HG02610 (cell line): Measurements from ENCODE around the gene GTPBP6.
"Not testable (repeated sequence)": the region's sequence is repeated elsewhere in the genome, so short reads cannot be mapped to it uniquely, and the experiment has no call there.

Experiments
- ATAC-seq: cut with Tn5 transposase; IDR thresholded peaks from one replicate; pipeline ENCODE4 v1.9.1; 2021; ENCODE audit warnings: mild to moderate bottlenecking, moderate library complexity; ENCODE audit not compliant: unreplicated experiment

The GTPBP6 gene

GRCh38 chrX:352181-352580 is 33.6 kb upstream of the GTPBP6 start:
- no peak for ATAC-seq

DNA sequence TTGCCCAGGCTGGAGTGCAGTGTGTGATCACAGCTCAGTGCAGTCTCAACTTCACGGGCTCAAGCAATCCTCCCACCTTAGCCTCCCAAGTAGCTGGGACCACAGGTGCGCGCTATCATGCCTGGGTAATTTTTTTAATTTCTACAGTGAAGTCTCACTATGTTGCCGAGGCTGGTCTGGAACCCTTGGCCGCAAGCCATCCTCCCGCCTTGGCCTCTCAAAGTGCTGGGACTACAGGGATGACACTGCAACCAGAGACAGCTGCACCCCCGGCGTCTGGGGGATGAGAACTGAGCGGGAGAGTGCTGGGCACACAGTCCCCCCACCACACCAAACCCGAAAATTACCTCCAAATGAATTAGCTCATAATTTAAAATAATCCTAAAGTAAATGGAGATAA is 33.1 kb upstream of the GTPBP6 start:
- no peak for ATAC-seq

- ATAC-seq, result not testable (repeated sequence)
Observed at GRCh38 chrX:351324-351641, 32.7 kb upstream of the GTPBP6 start.

GRCh38 chrX:350534-351323 is 32.1 kb upstream of the GTPBP6 start:
- ATAC-seq, result no peak

DNA sequence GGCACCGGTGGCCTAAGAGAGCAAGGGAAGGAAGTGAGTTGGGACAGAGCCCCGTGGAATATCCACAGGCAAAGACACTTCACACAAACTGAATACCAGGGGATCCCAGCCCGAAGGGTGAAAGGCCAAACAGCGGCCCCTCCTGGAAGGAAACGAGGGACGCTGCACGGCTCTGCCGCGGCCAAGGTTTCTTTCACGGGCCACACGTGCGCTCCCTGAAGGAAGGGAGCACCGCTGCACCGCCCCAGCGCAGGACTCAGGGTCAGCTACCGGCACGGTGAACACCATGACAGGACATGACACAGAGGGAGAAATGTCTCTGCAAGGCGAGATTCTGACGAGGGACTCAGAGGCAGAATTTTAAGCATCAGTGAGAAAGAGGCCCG is 31.5 kb upstream of the GTPBP6 start:
- no peak for ATAC-seq

- ATAC-seq, result no peak
Observed at GRCh38 chrX:349702-350101, 31.1 kb upstream of the GTPBP6 start.

DNA sequence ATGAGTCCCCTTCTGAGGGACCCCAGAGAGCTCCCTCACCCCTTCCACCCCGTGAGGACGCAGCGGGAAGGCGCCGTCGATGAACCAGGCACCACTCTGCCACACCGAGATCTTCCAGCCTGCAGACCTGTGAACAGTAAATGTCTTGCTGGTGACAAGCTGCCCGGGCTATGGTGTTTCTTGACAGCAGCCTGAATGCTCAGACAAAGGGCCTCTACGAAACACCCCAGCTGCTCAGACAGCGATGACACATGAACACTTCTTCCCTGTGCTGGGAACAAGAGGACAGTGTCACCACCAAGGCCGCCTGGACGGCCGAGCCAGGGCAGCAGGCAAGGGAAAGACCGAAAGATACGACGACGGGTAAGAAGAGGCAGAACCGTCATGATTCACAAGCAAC is 30.6 kb upstream of the GTPBP6 start:
- ATAC-seq, result no peak

- no peak for ATAC-seq
Observed at GRCh38 chrX:348461-349117, 30.0 kb upstream of the GTPBP6 start.

GRCh38 chrX:347351-348117 is 28.9 kb upstream of the GTPBP6 start:
- ATAC-seq, result no peak

DNA sequence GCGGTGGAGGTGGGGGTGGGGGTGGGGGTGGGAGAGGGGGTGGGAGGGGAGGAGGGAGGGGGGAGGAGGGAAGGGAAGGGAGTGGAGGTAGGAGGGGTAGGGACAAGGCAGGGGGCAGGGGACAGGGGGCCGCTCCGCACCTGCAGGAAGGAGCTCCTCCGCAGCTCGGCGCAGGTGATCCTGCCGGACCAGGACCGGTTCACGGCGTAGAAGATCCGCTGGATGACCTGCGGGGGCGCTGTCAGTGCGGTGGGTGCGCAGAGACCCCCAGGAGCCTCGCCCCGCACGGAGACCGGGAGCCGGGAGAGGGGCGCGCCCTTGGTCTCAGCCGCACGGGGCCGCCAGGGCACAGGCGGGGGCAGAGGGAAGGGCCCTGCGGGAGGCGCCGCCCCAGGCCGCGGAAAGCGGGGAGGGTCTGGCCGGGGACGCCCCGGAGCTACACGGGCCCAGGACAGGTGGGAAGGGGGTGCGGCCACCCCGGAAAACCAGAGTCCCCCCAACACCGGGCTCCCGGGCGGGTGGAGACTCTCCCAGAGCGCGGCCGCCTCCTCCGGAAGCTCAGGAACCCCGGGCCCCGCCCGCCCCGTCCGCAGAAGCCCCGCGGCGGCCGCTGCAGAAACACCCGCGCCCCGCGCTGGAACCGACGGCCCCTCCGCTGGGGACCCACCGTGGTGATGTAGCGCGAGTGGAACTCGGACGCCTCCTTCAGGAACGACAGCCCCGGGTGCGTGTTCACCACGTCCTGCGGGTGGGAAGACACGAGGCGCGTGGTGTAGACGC is 27.6 kb upstream of the GTPBP6 start:
- no peak for ATAC-seq

- no peak for ATAC-seq
Observed at GRCh38 chrX:345020-345925, 26.7 kb upstream of the GTPBP6 start.

- no peak for ATAC-seq
Observed at GRCh38 chrX:344371-344901, 25.8 kb upstream of the GTPBP6 start.

DNA sequence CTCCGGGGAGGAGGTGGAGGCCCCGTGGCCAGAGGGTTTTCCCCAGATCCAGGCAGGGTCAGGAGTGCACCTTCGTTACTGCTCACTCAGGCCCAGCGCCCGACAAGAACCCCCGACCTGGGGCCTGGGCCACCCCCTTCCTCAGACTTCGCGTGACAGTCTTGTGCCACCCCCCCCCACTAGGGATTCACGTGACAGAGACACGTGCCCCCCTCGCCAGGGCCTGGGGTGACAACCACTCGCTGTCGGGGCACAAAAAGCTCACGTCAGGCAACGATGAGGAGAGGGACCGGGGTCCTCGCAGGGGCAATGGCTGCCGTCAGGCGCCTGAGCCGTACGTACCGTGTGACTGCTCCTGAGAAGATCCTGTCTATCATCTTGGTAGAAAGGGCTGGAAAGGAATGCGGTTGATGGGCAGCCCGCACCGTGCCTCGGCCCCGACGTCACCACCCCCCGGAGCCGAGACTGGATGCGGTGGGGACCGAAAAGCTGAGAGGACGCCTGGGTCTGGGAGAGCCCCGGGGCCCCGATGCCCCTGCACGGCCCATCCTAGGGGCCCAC is 23.0 kb upstream of the GTPBP6 start:
- no peak for ATAC-seq

DNA sequence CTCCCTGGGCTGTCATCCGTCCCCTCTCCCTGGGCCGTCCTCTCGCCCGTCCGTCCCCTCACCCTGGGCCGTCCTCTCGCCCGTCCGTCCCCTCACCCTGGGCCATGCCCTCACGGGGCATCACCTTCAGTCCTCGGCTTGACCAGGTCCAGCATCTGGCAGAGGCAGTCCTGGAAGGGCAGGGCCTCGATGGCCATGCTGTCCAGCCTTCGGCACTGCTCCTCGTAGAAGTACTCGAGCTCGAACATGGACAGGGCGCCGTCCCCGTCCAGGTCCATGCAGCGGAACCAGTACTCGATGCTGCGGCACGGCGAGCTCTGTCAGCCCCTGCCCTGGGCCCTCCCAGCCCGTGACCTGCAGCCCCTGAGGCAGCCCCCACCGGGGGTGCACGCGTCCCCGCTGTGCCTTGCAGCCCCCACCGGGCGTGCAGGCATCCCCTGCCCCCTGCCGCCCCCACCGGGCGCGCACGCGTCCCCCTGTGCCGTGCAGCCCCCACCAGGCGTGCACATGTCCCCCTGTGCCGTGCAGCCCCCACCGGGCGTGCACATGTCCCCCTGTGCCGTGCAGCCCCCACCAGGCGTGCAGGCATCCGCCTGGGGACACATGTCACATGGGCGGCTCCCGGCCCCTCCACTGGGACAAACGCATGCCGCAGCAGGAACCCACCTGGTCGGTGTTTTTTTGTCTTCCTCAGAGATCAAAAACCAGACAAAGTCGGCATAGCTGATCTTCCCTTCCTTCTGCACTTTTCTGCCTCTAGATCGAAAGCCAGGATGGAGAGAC is 22.2 kb upstream of the GTPBP6 start:
- no peak for ATAC-seq

DNA sequence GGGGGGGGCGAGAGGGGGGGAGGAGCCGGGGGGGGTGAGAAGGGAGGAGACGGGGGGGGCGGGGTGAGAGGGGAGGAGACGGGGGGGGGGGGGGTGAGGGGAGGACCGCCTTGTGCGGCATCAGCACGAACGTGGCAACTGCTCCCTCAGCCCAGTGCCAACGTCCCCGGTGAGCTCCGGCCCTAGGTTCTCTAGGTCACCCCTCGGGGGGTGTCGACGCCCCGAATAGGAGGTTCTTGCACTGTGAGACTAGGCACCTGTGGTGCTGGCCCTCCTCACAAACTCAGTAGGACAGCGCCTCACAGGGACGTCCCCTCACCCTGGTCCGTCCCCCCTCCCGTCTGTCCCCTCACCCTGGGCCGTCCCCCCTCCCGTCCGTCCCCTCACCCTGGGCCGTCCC is 21.5 kb upstream of the GTPBP6 start:
- no peak for ATAC-seq

- no peak for ATAC-seq
Observed at GRCh38 chrX:338836-339400, 20.3 kb upstream of the GTPBP6 start.

GRCh38 chrX:338281-338835 is 19.8 kb upstream of the GTPBP6 start:
- ATAC-seq, result no peak

DNA sequence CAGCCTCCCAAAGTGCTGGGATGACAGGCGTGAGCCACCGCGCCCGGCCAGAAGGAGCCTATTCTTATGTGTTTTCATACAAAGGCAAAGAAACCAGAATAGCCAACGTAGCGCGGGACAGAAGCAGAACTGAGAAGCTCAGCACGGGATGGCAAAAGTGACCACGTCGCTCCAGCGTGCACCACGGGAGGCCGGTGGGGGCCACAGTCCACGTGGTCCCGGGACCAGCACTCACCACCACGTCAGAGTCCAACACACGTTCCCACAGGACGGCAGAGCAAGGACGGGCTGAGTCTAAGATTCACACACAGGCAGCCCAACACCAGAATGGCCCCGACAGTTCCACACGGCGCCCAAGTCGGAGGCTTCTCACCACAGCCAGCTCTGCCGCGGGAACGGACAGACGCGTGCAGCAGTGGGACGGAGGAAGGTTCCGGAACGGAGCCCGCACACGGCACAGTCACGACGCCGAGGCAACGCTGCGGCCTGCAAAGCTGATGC is 18.8 kb upstream of the GTPBP6 start:
- ATAC-seq, result no peak
